ENCODE measurements around the gene PRG2. TPM values are rescaled to one million over a fixed set of nuclear protein-coding genes. Genes with fewer than 3 reads are reported as not detected.

The PRG2 gene
- total and polyA plus RNA-seq, 9 of the 15 experiments (the other 6 are each of a cell fraction or from before 2014, with no cell fraction given) = 1.8 to 78.0 (median 26.6) TPM

DNA sequence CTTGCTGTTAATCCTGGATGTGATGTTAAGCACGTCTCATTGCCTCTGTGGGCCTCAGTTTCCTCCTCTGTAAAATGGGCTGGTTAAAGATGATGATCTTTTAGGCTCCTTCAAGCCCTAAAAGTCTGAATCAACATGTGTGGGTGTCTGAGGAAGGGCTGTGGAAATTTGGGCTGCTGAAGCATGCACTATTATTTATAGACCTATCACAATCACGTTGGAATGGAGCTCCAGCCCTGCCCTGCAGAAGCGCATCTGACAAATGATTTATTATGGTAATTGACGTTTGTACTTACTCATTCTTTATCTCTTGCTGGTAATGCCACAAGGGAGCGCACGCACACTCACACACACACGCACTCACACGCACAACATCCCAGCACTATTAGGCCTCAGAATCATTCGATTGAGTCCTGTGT lies 31.9 kb downstream of the PRG2 start (continued):
- TF ChIP-seq, protein P1, sequence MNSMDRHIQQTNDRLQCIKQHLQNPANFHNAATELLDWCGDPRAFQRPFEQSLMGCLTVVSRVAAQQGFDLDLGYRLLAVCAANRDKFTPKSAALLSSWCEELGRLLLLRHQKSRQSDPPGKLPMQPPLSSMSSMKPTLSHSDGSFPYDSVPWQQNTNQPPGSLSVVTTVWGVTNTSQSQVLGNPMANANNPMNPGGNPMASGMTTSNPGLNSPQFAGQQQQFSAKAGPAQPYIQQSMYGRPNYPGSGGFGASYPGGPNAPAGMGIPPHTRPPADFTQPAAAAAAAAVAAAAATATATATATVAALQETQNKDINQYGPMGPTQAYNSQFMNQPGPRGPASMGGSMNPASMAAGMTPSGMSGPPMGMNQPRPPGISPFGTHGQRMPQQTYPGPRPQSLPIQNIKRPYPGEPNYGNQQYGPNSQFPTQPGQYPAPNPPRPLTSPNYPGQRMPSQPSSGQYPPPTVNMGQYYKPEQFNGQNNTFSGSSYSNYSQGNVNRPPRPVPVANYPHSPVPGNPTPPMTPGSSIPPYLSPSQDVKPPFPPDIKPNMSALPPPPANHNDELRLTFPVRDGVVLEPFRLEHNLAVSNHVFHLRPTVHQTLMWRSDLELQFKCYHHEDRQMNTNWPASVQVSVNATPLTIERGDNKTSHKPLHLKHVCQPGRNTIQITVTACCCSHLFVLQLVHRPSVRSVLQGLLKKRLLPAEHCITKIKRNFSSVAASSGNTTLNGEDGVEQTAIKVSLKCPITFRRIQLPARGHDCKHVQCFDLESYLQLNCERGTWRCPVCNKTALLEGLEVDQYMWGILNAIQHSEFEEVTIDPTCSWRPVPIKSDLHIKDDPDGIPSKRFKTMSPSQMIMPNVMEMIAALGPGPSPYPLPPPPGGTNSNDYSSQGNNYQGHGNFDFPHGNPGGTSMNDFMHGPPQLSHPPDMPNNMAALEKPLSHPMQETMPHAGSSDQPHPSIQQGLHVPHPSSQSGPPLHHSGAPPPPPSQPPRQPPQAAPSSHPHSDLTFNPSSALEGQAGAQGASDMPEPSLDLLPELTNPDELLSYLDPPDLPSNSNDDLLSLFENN (IDR thresholded peaks at IDR 0.05; ENCODE audit: low read depth in 2 of 2, low read length in 2 of 2) = no peak
- TF ChIP-seq, protein P2, sequence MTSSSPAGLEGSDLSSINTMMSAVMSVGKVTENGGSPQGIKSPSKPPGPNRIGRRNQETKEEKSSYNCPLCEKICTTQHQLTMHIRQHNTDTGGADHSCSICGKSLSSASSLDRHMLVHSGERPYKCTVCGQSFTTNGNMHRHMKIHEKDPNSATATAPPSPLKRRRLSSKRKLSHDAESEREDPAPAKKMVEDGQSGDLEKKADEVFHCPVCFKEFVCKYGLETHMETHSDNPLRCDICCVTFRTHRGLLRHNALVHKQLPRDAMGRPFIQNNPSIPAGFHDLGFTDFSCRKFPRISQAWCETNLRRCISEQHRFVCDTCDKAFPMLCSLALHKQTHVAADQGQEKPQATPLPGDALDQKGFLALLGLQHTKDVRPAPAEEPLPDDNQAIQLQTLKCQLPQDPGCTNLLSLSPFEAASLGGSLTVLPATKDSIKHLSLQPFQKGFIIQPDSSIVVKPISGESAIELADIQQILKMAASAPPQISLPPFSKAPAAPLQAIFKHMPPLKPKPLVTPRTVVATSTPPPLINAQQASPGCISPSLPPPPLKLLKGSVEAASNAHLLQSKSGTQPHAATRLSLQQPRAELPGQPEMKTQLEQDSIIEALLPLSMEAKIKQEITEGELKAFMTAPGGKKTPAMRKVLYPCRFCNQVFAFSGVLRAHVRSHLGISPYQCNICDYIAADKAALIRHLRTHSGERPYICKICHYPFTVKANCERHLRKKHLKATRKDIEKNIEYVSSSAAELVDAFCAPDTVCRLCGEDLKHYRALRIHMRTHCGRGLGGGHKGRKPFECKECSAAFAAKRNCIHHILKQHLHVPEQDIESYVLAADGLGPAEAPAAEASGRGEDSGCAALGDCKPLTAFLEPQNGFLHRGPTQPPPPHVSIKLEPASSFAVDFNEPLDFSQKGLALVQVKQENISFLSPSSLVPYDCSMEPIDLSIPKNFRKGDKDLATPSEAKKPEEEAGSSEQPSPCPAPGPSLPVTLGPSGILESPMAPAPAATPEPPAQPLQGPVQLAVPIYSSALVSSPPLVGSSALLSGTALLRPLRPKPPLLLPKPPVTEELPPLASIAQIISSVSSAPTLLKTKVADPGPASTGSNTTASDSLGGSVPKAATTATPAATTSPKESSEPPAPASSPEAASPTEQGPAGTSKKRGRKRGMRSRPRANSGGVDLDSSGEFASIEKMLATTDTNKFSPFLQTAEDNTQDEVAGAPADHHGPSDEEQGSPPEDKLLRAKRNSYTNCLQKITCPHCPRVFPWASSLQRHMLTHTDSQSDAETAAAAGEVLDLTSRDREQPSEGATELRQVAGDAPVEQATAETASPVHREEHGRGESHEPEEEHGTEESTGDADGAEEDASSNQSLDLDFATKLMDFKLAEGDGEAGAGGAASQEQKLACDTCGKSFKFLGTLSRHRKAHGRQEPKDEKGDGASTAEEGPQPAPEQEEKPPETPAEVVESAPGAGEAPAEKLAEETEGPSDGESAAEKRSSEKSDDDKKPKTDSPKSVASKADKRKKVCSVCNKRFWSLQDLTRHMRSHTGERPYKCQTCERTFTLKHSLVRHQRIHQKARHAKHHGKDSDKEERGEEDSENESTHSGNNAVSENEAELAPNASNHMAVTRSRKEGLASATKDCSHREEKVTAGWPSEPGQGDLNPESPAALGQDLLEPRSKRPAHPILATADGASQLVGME (CRISPR knock-in tag; IDR thresholded peaks at IDR 0.05) = no peak
- TF ChIP-seq WHSC1 (IDR thresholded peaks at IDR 0.05; ENCODE audit: low read length) (no peak), ZBTB1 (CRISPR knock-in tag; IDR thresholded peaks at IDR 0.05; ENCODE audit: borderline replicate concordance, low read depth) (no peak), SMARCA5 (IDR thresholded peaks at IDR 0.05) (peak; percentile 96; the same call in 1 of the 2 replicates), MCM2 (IDR thresholded peaks at IDR 0.05; ENCODE audit: low read depth) (no peak)
- TF ChIP-seq, protein P3, sequence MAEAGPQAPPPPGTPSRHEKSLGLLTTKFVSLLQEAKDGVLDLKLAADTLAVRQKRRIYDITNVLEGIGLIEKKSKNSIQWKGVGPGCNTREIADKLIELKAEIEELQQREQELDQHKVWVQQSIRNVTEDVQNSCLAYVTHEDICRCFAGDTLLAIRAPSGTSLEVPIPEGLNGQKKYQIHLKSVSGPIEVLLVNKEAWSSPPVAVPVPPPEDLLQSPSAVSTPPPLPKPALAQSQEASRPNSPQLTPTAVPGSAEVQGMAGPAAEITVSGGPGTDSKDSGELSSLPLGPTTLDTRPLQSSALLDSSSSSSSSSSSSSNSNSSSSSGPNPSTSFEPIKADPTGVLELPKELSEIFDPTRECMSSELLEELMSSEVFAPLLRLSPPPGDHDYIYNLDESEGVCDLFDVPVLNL (CRISPR knock-in tag; IDR thresholded peaks at IDR 0.05; ENCODE audit: low read depth) = no peak
- TF ChIP-seq, protein P4, sequence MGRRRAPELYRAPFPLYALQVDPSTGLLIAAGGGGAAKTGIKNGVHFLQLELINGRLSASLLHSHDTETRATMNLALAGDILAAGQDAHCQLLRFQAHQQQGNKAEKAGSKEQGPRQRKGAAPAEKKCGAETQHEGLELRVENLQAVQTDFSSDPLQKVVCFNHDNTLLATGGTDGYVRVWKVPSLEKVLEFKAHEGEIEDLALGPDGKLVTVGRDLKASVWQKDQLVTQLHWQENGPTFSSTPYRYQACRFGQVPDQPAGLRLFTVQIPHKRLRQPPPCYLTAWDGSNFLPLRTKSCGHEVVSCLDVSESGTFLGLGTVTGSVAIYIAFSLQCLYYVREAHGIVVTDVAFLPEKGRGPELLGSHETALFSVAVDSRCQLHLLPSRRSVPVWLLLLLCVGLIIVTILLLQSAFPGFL (CRISPR knock-in tag; IDR thresholded peaks at IDR 0.05) = no peak

Data from K562 (cell line).